ENCODE data around the gene UBE2D2. TPM values are rescaled to one million over a fixed set of nuclear protein-coding genes. Genes with fewer than 3 reads are reported as not detected.

Gene UBE2D2
- total and polyA plus RNA-seq, 2 of the 4 experiments (the other 2 are of a cell fraction), result 26.9 to 35.7 TPM

DNA sequence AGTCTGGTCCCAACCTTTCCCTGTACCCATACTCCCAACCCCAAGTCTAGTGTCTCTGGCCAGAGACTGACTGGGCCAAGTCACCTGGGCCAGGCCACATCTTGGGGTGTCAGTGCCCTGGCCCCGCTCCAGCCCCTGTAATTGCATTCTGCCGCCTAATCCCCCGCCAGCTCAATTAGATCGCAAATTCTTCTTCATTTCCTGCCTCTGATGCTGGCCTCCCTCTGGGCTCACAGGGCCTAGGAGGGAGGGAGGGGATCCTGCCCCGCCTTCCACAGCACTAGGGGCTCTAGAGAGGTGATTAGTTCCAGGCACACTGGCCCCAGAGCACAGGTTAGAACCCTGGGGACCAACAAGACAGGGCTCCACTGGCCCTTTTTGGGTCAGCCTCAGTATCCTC is 92.5 kb downstream of the UBE2D2 start:
- Histone ChIP-seq H4K8ac (ENCODE audit: low read depth in 2 of 2, low read length in 2 of 2) (peak overlapping the region; percentile 24 to 87; a peak in 2 of 4 replicates), H3K4me2 (ENCODE audit: low read depth, low read length) (no peak overlapping the region), H3K36me3 (ENCODE audit: control insufficient read depth, insufficient read depth, low read length) (no peaks in the 10 kb centered on the region), H2AFZ (replicated peaks; ENCODE audit: low read length, poor library complexity) (no peak overlapping the region), H3K56ac (ENCODE audit: extremely low read depth, insufficient read depth, low read length) (no peak overlapping the region; the same call in 1 of the 2 replicates), H3K27ac (ENCODE audit: insufficient read depth, low read length) (peak overlapping the region; percentile 90), H4K5ac (ENCODE audit: low read depth, low read length) (peak overlapping the region; percentile 24; the same call in 1 of the 2 replicates), H3K4ac (ENCODE audit: low read depth, low read length) (peak overlapping the region; percentile 100), H3K9ac (ENCODE audit: low read depth, low read length) (peak overlapping the region; percentile 19; the same call in 1 of the 2 replicates), H2BK20ac (ENCODE audit: low read depth, low read length) (peak overlapping the region; percentile 18), H3K14ac (replicated peaks; ENCODE audit: low read depth, low read length) (peak overlapping the region; percentile 57), H3K4me1 (ENCODE audit: control insufficient read depth, insufficient read depth, low read length) (peaks cover 61% of the 10 kb centered on the region), H2AK9ac (replicated peaks; ENCODE audit: low read depth, low read length, poor library complexity) (peak overlapping the region; percentile 88), H2AK5ac (ENCODE audit: low read depth, low read length) (peak overlapping the region; percentile 100), H2BK120ac (ENCODE audit: low read depth, low read length) (peak overlapping the region; percentile 99), H4K91ac (ENCODE audit: insufficient read depth, low read depth, low read length) (peak overlapping the region; percentile 43), H4K20me1 (ENCODE audit: insufficient read depth, low read length) (peaks cover 16% of the 10 kb centered on the region), H3K4me3 (ENCODE audit: insufficient read depth, low read depth, low read length) (no peak overlapping the region), H3K18ac (ENCODE audit: low read depth, low read length) (no peak overlapping the region; the same call in 1 of the 2 replicates), H3K9me1 (ENCODE audit: insufficient read depth, low read length) (peaks cover 46% of the 10 kb centered on the region), H3K23ac (ENCODE audit: low read depth, low read length) (peak overlapping the region; percentile 83; the same call in 1 of the 2 replicates), H3K9me3 (ENCODE audit: control insufficient read depth, insufficient read depth, low read length) (no peaks in the 10 kb centered on the region), H2BK5ac (ENCODE audit: low read depth, low read length, poor library complexity, severe bottlenecking) (peak overlapping the region; percentile 22), H3K27me3 (ENCODE audit: control insufficient read depth, insufficient read depth, low read length) (no peaks in the 10 kb centered on the region), H3K79me1 (ENCODE audit: low read depth in 1 of 2, low read length in 2 of 2) (peaks cover 32 to 86% of the 10 kb centered on the region in 2 experiments), H2BK15ac (ENCODE audit: low read depth, low read length) (0 out of 3 replicates have a peak overlapping the region, but pooled peaks have one; percentile 100)
- dilution Hi-C loops (cut with HindIII; ENCODE audit: low sequenced_read_pairs, unreplicated experiment), result no loop called here
- DNase-seq (no peak), ATAC-seq (ENCODE audit: low read depth) (no peak)
- TF ChIP-seq BHLHE40 (IDR thresholded peaks at IDR 0.05; ENCODE audit: low read depth, low read length) (no peak), NFE2L2 (IDR thresholded peaks at IDR 0.05; ENCODE audit: low read depth, low read length) (no peak), FOS (IDR thresholded peaks at IDR 0.05; ENCODE audit: low read depth, low read length) (no peak), RAD21 (IDR thresholded peaks at IDR 0.05; ENCODE audit: low read length) (no peak), MXI1 (IDR thresholded peaks at IDR 0.05; ENCODE audit: borderline replicate concordance, low read depth, low read length) (no peak), RCOR1 (IDR thresholded peaks at IDR 0.05; ENCODE audit: insufficient replicate concordance, low read length) (no peak), POLR2A (IDR thresholded peaks at IDR 0.05; ENCODE audit: low read depth, low read length) (no peak), RFX5 (IDR thresholded peaks at IDR 0.05; ENCODE audit: low read depth, low read length) (no peak), CEBPB (IDR thresholded peaks at IDR 0.05; ENCODE audit: low read depth, low read length) (no peak), SMC3 (IDR thresholded peaks at IDR 0.05; ENCODE audit: low read depth, low read length) (no peak), MAZ (IDR thresholded peaks at IDR 0.05; ENCODE audit: borderline replicate concordance, low read depth, low read length) (no peak), CHD1 (IDR thresholded peaks at IDR 0.05; ENCODE audit: low read depth, low read length) (no peak)
- TF ChIP-seq, protein P1, sequence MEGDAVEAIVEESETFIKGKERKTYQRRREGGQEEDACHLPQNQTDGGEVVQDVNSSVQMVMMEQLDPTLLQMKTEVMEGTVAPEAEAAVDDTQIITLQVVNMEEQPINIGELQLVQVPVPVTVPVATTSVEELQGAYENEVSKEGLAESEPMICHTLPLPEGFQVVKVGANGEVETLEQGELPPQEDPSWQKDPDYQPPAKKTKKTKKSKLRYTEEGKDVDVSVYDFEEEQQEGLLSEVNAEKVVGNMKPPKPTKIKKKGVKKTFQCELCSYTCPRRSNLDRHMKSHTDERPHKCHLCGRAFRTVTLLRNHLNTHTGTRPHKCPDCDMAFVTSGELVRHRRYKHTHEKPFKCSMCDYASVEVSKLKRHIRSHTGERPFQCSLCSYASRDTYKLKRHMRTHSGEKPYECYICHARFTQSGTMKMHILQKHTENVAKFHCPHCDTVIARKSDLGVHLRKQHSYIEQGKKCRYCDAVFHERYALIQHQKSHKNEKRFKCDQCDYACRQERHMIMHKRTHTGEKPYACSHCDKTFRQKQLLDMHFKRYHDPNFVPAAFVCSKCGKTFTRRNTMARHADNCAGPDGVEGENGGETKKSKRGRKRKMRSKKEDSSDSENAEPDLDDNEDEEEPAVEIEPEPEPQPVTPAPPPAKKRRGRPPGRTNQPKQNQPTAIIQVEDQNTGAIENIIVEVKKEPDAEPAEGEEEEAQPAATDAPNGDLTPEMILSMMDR (conservative IDR thresholded peaks at IDR 0.05; ENCODE audit: low read depth, low read length), result no peak
- TF ChIP-seq, protein P2, sequence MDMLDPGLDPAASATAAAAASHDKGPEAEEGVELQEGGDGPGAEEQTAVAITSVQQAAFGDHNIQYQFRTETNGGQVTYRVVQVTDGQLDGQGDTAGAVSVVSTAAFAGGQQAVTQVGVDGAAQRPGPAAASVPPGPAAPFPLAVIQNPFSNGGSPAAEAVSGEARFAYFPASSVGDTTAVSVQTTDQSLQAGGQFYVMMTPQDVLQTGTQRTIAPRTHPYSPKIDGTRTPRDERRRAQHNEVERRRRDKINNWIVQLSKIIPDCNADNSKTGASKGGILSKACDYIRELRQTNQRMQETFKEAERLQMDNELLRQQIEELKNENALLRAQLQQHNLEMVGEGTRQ (IDR thresholded peaks at IDR 0.05; ENCODE audit: low read depth, low read length), result no peak
- CTCF ChIA-PET, result interaction anchor here (1.0 kb wide), 1 partner anchor 112 kb away, joined by 3 read pairs; no protein-coding TSS in a partner anchor
- POLR2A ChIA-PET (ENCODE audit: unreplicated experiment), result no interaction called here
- no CpG with 5 or more reads among the region's 5 CpGs for WGBS, 2 experiments (ENCODE audit: extremely low coverage in 2 of 2, insufficient read length in 1 of 2)
- in situ Hi-C loops (cut with MboI; ENCODE audit: low sequenced_read_pairs), result no loop called here
- no TSS peak for BruUV-seq (replicated peaks)
- intact Hi-C loops (cut with micrococcal nuclease), result no loop called here
